ENCODE results near the gene EXOSC10. TPM values are rescaled to one million over a fixed set of nuclear protein-coding genes. Genes with fewer than 3 reads are reported as not detected.

The EXOSC10 gene
- polyA plus RNA-seq, 1 experiment = 72.1 TPM

DNA sequence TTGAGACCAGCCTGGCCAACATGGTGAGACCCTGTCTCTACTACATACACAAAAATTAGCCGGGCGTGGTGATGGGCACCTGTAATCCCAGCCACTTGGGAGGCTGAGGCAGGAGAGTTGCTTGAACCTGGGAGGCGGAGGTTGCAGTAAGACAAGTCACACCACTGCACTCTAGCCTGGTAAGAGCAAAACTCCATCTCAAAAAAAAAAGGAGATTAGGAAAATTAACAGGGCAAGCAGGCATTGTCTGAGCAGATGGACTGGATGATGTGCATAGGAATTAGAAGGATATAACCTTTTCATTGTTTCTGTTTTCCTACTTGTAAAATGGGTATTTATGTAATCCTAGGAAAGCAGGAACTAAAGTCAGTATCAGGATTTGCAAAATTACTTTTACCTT, 71.7 kb downstream of the EXOSC10 start:
- ChIA-PET POLR2A (no interaction called here), CTCF (no interaction called here)
- TF ChIP-seq, protein P1, sequence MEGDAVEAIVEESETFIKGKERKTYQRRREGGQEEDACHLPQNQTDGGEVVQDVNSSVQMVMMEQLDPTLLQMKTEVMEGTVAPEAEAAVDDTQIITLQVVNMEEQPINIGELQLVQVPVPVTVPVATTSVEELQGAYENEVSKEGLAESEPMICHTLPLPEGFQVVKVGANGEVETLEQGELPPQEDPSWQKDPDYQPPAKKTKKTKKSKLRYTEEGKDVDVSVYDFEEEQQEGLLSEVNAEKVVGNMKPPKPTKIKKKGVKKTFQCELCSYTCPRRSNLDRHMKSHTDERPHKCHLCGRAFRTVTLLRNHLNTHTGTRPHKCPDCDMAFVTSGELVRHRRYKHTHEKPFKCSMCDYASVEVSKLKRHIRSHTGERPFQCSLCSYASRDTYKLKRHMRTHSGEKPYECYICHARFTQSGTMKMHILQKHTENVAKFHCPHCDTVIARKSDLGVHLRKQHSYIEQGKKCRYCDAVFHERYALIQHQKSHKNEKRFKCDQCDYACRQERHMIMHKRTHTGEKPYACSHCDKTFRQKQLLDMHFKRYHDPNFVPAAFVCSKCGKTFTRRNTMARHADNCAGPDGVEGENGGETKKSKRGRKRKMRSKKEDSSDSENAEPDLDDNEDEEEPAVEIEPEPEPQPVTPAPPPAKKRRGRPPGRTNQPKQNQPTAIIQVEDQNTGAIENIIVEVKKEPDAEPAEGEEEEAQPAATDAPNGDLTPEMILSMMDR (IDR thresholded peaks at IDR 0.05; ENCODE audit: insufficient read depth, low read depth, low read length) = no peak
- H3K27me3 ChIP-seq (ENCODE audit: control insufficient read depth, insufficient read depth, low read length) = no peaks in the 10 kb centered on the region
- no peak overlapping the region for H3K4me3 ChIP-seq (ENCODE audit: low read depth, low read length)
- H3K36me3 ChIP-seq (ENCODE audit: control insufficient read depth, insufficient read depth, low read length) = peaks cover 3% of the 10 kb centered on the region; the same call in 1 of the 2 replicates
- DNase-seq (ENCODE audit: low read depth) = no peak

DNA sequence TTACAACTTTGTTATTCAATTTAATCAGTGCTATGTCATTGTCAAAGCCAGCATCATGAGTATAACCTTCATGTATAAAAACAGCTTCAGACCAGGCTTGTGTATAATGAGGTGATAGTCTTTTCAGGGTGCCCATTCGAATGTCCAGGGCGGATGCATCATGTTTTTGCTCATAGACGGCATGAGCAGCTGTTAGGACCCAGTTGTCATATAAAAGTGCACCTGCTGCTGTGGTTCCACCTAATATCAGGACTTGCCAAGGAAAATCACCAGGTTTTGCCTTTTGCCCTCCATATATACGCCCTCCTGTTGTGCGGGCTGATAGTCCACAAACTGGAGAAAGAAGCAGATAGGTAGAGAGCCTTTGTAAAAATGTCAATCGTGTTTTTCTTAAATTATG, 72.4 kb downstream of the EXOSC10 start:
- Histone ChIP-seq H3K36me3 (ENCODE audit: control insufficient read depth, insufficient read depth, low read length) (peaks cover 3% of the 10 kb centered on the region), H3K27me3 (ENCODE audit: control insufficient read depth, insufficient read depth, low read length) (no peaks in the 10 kb centered on the region), H3K4me3 (ENCODE audit: low read depth, low read length) (no peak overlapping the region)
- TF ChIP-seq, protein P1 (IDR thresholded peaks at IDR 0.05; ENCODE audit: insufficient read depth, low read depth, low read length) = no peak
- no peak for DNase-seq (ENCODE audit: low read depth)
- ChIA-PET POLR2A (no interaction called here), CTCF (interaction anchor here (0.6 to 1.4 kb wide), 2 partner anchors 10 to 618 kb away, joined by 3 to 11 read pairs; no protein-coding TSS in a partner anchor)

DNA sequence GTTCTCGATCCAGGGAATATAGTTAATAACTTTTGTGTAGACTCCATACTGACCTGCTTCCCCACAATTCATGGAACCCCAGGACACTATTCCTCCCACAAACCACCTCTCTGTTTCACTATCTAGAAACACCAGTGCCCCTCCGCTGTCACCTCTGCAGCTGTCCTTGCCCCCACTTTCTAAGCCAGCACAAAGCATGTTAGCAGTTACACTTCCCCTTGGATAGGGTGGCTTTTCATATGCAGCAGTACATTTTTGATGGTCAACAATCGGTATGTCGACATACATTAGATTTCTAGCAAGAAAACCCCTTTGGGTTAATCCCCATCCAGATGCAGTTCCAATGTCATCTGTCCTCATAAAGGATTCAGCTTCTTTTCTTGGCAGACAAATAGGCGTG, 72.8 kb downstream of the EXOSC10 start:
- ChIA-PET CTCF (interaction anchor here (1.4 kb wide), 1 partner anchor 11 kb away, joined by 11 read pairs; no protein-coding TSS in a partner anchor), POLR2A (no interaction called here)
- no peak overlapping the region for H3K4me3 ChIP-seq (ENCODE audit: low read depth, low read length)
- DNase-seq (ENCODE audit: low read depth) = no peak
- no peaks in the 10 kb centered on the region for H3K27me3 ChIP-seq (ENCODE audit: control insufficient read depth, insufficient read depth, low read length)
- peaks cover 5% of the 10 kb centered on the region for H3K36me3 ChIP-seq (ENCODE audit: control insufficient read depth, insufficient read depth, low read length)
- TF ChIP-seq, protein P1 (IDR thresholded peaks at IDR 0.05; ENCODE audit: insufficient read depth, low read depth, low read length) = no peak

DNA sequence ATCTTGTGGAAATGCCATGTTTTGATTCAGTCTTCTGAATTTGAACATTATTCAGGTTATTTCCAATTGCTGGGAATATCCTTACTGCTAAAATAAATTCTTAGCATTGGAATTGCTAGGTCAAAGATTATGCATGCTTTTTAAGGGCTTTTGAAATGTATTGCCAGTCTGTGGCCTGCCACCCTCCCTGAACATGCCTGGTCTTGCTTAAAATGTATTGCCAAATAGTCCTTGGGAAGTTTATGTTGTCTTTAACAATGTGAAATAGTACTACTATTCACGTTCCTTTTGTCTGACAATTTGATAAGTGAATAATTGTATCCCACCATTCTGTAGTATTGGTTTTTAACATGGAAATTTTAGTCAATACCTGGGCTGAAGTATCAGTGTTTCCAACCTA, 73.6 kb downstream of the EXOSC10 start:
- no peak for DNase-seq (ENCODE audit: low read depth)
- ChIA-PET CTCF (interaction anchor here (1.7 kb wide), 1 partner anchor 12 kb away, joined by 5 read pairs; no protein-coding TSS in a partner anchor), POLR2A (no interaction called here)
- TF ChIP-seq, protein P1 (IDR thresholded peaks at IDR 0.05; ENCODE audit: insufficient read depth, low read depth, low read length) = no peak
- Histone ChIP-seq H3K27me3 (ENCODE audit: control insufficient read depth, insufficient read depth, low read length) (no peaks in the 10 kb centered on the region), H3K36me3 (ENCODE audit: control insufficient read depth, insufficient read depth, low read length) (peaks cover 9% of the 10 kb centered on the region), H3K4me3 (ENCODE audit: low read depth, low read length) (no peak overlapping the region)

DNA sequence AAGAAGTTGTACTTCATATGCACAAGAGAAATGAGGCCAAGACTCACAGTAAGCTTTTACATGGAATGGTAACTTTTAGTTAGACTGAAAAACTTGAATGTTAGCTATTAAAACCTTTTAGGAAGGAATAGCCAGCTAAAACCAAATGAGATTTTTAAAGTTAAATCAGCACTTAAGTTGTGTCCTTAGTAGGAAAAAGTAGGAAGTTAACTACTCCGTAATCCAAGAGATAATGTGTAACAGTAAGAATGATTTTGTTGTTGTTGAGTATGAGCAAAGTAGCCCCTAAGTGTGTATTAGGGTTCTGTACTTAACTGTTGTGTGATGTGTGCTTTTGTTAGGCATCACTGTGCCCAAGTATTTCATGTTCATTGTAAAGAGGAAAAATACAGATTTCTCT, 74.1 kb downstream of the EXOSC10 start:
- no peak overlapping the region for H3K4me3 ChIP-seq (ENCODE audit: low read depth, low read length)
- peaks cover 9% of the 10 kb centered on the region for H3K36me3 ChIP-seq (ENCODE audit: control insufficient read depth, insufficient read depth, low read length)
- ChIA-PET POLR2A (no interaction called here), CTCF (interaction anchor here (1.7 kb wide), 1 partner anchor 12 kb away, joined by 5 read pairs; no protein-coding TSS in a partner anchor)
- H3K27me3 ChIP-seq (ENCODE audit: control insufficient read depth, insufficient read depth, low read length) = no peaks in the 10 kb centered on the region
- no peak for DNase-seq (ENCODE audit: low read depth)
- TF ChIP-seq, protein P1 (IDR thresholded peaks at IDR 0.05; ENCODE audit: insufficient read depth, low read depth, low read length) = no peak

Data from BJ (cell line).